Right atrium auricular region (tissue), 2 donors: ENCODE results near the gene TMEM43. TPM values are rescaled to one million over a fixed set of nuclear protein-coding genes. Genes with fewer than 3 reads are reported as not detected.
"Not testable (repeated sequence)": the region's sequence is repeated elsewhere in the genome, so short reads cannot be mapped to it uniquely, and the experiment has no call there.

Experiments used
- DNase-seq: peaks from one replicate; pipeline ENCODE4 v3.0.0-alpha.2; 2019; ENCODE audit warnings: low spot score
- H3K27ac ChIP-seq, 2 donors: fragments of 200-600 bp; sonication (generic); 1 replicate in 1 of 2; 2 replicates in 1 of 2; pipeline ENCODE4 v1.5.1; 2016 to 2019
- H3K27me3 ChIP-seq, 2 donors: fragments of 200-600 bp; sonication (generic); one replicate each; pipeline versions ENCODE4 v1.5.1 to v1.6.0; 2017 to 2019
- H3K36me3 ChIP-seq: fragments of 200-600 bp; sonication (generic); one replicate; pipeline ENCODE4 v1.5.1; 2016
- H3K4me1 ChIP-seq, 2 donors: fragments of 200-600 bp; sonication (generic); one replicate each; pipeline versions ENCODE4 v1.5.1 to v1.6.0; 2017 to 2019
- H3K4me3 ChIP-seq, 2 donors: fragments of 200-600 bp; sonication (generic); 1 replicate in 1 of 2; 2 replicates in 1 of 2; pipeline ENCODE4 v1.5.1; 2017 to 2019; ENCODE audit warnings: mild to moderate bottlenecking in 1 of 2, moderate library complexity in 1 of 2
- H3K9me3 ChIP-seq, 2 donors: fragments of 200-600 bp; sonication (generic); one replicate each; pipeline ENCODE4 v1.5.1; 2019
- total RNA-seq, 2 donors: library from RNA; depleted of rRNA; stranded (reverse); fragments of >200 nt; gene quantifications; one replicate each; pipeline ENCODE4 v1.1.0, GENCODE V29; 2016
- TF ChIP-seq, protein P1 (sequence below), 2 donors: fragments of 200-600 bp; sonication (generic); IDR thresholded peaks; one replicate each; pipeline ENCODE4 v1.5.1; 2019; ENCODE audit warnings: antibody characterized with exemption in 2 of 2

Gene TMEM43
- total RNA-seq, 2 donors from 2014 or later, result 91.8 to 142 TPM

- Histone ChIP-seq H3K9me3 (no peaks in the 10 kb centered on the region), H3K36me3 (peaks cover 39% of the 10 kb centered on the region), H3K27ac (no peak overlapping the region), H3K4me1 (peaks cover 0 to 7% of the 10 kb centered on the region in 2 donors), H3K27me3 (no peaks in the 10 kb centered on the region), H3K4me3 (no peak overlapping the region)
- peak; percentile 40 for DNase-seq
- TF ChIP-seq, protein P1, sequence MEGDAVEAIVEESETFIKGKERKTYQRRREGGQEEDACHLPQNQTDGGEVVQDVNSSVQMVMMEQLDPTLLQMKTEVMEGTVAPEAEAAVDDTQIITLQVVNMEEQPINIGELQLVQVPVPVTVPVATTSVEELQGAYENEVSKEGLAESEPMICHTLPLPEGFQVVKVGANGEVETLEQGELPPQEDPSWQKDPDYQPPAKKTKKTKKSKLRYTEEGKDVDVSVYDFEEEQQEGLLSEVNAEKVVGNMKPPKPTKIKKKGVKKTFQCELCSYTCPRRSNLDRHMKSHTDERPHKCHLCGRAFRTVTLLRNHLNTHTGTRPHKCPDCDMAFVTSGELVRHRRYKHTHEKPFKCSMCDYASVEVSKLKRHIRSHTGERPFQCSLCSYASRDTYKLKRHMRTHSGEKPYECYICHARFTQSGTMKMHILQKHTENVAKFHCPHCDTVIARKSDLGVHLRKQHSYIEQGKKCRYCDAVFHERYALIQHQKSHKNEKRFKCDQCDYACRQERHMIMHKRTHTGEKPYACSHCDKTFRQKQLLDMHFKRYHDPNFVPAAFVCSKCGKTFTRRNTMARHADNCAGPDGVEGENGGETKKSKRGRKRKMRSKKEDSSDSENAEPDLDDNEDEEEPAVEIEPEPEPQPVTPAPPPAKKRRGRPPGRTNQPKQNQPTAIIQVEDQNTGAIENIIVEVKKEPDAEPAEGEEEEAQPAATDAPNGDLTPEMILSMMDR (IDR thresholded peaks at IDR 0.05), result no peak
Observed at GRCh38 chr3:14117468-14118399, 7.1 kb upstream of the TMEM43 start.

- H3K9me3 ChIP-seq, result no peaks in the 10 kb centered on the region
- TF ChIP-seq, protein P1 (IDR thresholded peaks at IDR 0.05), result no peak
- H3K27ac ChIP-seq, result no peak overlapping the region
- peaks cover 33% of the 10 kb centered on the region for H3K36me3 ChIP-seq
- DNase-seq, result peak; percentile 55
- no peak overlapping the region for H3K4me3 ChIP-seq
- no peaks in the 10 kb centered on the region for H3K27me3 ChIP-seq
- H3K4me1 ChIP-seq, result peaks cover 0 to 17% of the 10 kb centered on the region in 2 donors
Observed at GRCh38 chr3:14118400-14119381, 6.2 kb upstream of the TMEM43 start.

DNA sequence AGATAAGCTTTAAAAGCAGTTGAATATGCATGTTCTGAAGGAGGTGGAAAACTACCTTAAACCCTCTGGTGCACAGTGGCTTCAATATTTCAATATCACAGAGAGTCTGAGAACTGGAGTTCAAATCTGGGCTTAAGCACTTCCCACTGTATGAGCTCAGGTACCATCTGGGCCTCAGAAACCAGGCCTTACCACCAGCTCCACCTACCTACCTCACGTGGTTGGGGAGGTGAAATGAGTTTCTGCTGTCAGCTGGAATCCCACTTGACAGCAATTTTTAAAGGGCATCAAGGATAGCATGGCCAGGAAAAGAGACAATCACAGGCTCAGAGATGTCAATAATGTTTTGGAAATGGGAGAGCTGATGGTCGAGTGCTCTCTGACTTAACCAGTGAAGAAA, 5.2 kb upstream of the TMEM43 start:
- no peaks in the 10 kb centered on the region for H3K9me3 ChIP-seq
- H3K4me3 ChIP-seq, result no peak overlapping the region
- H3K27me3 ChIP-seq, result no peaks in the 10 kb centered on the region
- no peak overlapping the region for H3K27ac ChIP-seq
- TF ChIP-seq, protein P1 (IDR thresholded peaks at IDR 0.05), result no peak
- H3K4me1 ChIP-seq, result peaks cover 0 to 20% of the 10 kb centered on the region in 2 donors
- peak; percentile 42 for DNase-seq
- H3K36me3 ChIP-seq, result peaks cover 30% of the 10 kb centered on the region

GRCh38 chr3:14120111-14120920, 4.5 kb upstream of the TMEM43 start:
- Histone ChIP-seq H3K9me3 (no peaks in the 10 kb centered on the region), H3K27me3 (no peaks in the 10 kb centered on the region), H3K4me1 (peaks cover 0 to 20% of the 10 kb centered on the region in 2 donors), H3K36me3 (peaks cover 24% of the 10 kb centered on the region), H3K4me3 (no peak overlapping the region), H3K27ac (no peak overlapping the region)
- peak; percentile 13 for DNase-seq
- TF ChIP-seq, protein P1 (IDR thresholded peaks at IDR 0.05), result no peak

DNA sequence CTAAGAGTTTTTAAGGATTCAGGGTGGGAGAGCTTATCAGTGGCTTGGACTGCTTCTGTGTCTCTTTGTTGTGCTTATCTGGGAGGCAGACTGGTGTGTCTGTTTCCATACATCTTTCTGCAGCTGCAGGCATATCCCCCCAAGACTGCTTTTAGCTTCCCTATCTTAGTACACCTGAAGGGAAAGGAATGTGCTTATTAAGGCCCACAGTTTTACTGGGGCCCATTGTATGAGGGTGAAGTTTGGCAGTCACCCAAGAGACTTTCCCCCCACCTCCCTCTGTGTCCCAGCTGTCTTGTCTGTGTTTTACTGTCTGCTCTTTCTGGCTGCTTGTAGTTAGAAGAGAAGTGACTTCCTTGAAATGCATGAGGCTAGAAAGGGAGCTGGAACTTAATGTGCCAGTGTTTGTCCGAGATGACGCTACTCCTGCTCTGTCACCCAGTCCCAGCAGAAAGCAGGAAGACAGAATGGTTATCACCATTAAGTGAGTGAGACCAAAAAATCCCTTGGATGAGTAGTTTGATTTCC, 3.9 kb upstream of the TMEM43 start:
- Histone ChIP-seq H3K36me3 (peaks cover 17% of the 10 kb centered on the region), H3K4me1 (peaks cover 0 to 24% of the 10 kb centered on the region in 2 donors)
- not testable (repeated sequence) for H3K27ac ChIP-seq, H3K4me3 ChIP-seq, H3K9me3 ChIP-seq, H3K27me3 ChIP-seq
- peak; percentile 21 for DNase-seq
